CD4-positive, CD25-positive, alpha-beta regulatory T cell (primary cell): ENCODE data around the gene MARCHF9. TPM values are rescaled to one million over a fixed set of nuclear protein-coding genes. Genes with fewer than 3 reads are reported as not detected.

Experiments used
- ATAC-seq, 2 donors: fragments of 150-1000 bp; cut with Tn5 transposase; one replicate each; pipeline ENCODE4 v1.10.0; 2021; ENCODE audit warnings: low read depth in 2 of 2, moderate number of reproducible peaks in 2 of 2, moderate library complexity in 1 of 2
- DNase-seq, 3 donors: peaks; one replicate each; pipeline versions ENCODE4 v3.0.0 to v3.0.0-alpha.2; 2012 to 2022; ENCODE audit warnings: mixed read lengths in 1 of 3
- H3K27ac ChIP-seq: one replicate; pipeline ENCODE4 v1.7.0; 2013; ENCODE audit warnings: mild to moderate bottlenecking, low read length; ENCODE audit not compliant: insufficient read depth, poor library complexity, severe bottlenecking
- H3K27me3 ChIP-seq: one replicate; pipeline ENCODE4 v1.7.0; 2013; ENCODE audit warnings: low read length; ENCODE audit not compliant: control insufficient read depth, insufficient read depth
- H3K36me3 ChIP-seq: one replicate; pipeline ENCODE4 v1.7.0; 2013; ENCODE audit warnings: mild to moderate bottlenecking, low read length, moderate library complexity; ENCODE audit not compliant: control insufficient read depth, insufficient read depth
- H3K4me1 ChIP-seq: 2 replicates; pipeline ENCODE4 v1.7.0; 2013; ENCODE audit warnings: mild to moderate bottlenecking, low read length; ENCODE audit not compliant: insufficient read depth, control insufficient read depth, poor library complexity, severe bottlenecking
- H3K4me3 ChIP-seq: one replicate; pipeline ENCODE4 v1.7.0; 2013; ENCODE audit warnings: low read depth, mild to moderate bottlenecking, low read length, moderate library complexity
- H3K9me3 ChIP-seq, 2 experiments: 1 replicate in 1 of 2; 2 replicates in 1 of 2; pipeline ENCODE4 v1.7.0; 2013; ENCODE audit warnings: low read length in 2 of 2, mild to moderate bottlenecking in 1 of 2, moderate library complexity in 1 of 2; ENCODE audit not compliant: control insufficient read depth in 2 of 2
- H3K27ac Mint-ChIP-seq, 3 donors: one replicate each; pipeline ENCODE4 v1.8.0; 2020 to 2022; ENCODE audit warnings: mild to moderate bottlenecking in 3 of 3, mixed read lengths in 3 of 3, moderate library complexity in 2 of 3
- H3K27me3 Mint-ChIP-seq: one replicate; pipeline ENCODE4 v1.8.0; 2022; ENCODE audit warnings: mild to moderate bottlenecking, mixed read lengths
- H3K36me3 Mint-ChIP-seq: one replicate; pipeline ENCODE4 v1.8.0; 2020; ENCODE audit warnings: mixed read lengths
- H3K4me1 Mint-ChIP-seq, 4 donors: one replicate each; pipeline ENCODE4 v1.8.0; 2020 to 2022; ENCODE audit warnings: mixed read lengths in 4 of 4, mild to moderate bottlenecking in 1 of 4
- H3K4me3 Mint-ChIP-seq, 4 donors: one replicate each; pipeline ENCODE4 v1.8.0; 2020 to 2022; ENCODE audit warnings: mild to moderate bottlenecking in 4 of 4, mixed read lengths in 4 of 4, moderate library complexity in 3 of 4
- H3K9me3 Mint-ChIP-seq, 7 donors: one replicate each; pipeline ENCODE4 v1.8.0; 2020 to 2022; ENCODE audit warnings: mixed read lengths in 7 of 7, mild to moderate bottlenecking in 3 of 7, moderate library complexity in 2 of 7
- polyA plus RNA-seq, 4 donors: library from polyadenylated mRNA; unstranded; fragments of 300-500 nt; fragmentation: Illumina TruSeq; gene quantifications; one replicate each; pipeline ENCODE4 v1.2.3, GENCODE V29; 2021
- total RNA-seq: library from RNA; stranded (reverse); gene quantifications from one replicate; pipeline ENCODE4 v1.2.3, GENCODE V29; 2022

Gene MARCHF9
- total and polyA plus RNA-seq, 5 donors from 2014 or later = 2.2 to 35.4 (median 4.1) TPM

DNA sequence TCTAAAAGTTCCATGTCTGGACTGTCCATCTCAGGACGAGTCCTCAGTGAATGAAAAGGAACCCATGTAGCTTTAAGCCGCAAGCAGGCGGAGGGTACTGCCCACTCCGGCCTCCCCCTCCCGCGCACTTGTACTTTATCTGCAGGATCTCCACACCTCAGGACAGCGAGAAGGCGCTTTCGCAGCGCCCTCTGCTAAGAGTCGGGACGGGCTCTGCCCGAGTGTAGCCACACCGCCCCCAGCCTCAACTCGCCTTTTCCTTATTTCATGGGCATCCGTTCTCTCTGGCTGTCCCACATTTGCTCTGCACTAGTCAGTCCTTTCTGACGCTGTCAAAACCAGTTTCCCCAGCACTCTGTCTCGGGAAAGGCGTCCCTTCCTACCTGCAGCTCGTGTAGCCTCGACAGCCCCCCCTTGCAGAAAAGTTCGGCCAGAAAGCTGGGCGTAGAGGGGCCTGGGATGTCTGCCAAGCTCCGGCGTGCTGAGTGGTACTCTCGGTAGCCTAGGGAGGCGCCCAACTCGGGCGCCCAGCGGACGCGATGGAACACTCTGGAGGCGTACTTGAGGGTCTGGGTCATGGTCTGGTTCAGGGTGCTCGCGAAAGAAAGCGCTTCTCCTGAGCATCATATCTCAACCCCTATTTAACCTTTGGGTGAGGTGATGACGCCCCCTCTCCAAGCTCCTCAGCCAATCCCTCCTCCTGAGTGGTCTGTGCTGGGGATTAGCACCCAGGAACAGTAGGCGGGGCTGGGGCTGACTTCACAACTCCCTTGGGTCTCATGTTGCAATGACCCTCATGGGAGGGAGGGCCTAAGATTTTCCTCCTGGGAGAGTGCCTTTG, 11.8 kb downstream of the MARCHF9 start, which contains the start of gene CYP27B1:
Gene CYP27B1, minus strand, starts transcription at position 615 of the 841 bp plus-strand sequence. Its CDS starts 37 bp downstream, at position 578.
- Histone ChIP-seq H3K27ac (no peak within 1 kb of the TSS), H3K9me3 (no peaks in the 10 kb centered on the region), H3K36me3 (no peaks in the 10 kb centered on the region), H3K4me3 (peak within 1 kb of the TSS; percentile 62), H3K4me1 (peaks cover 32% of the 10 kb centered on the region), H3K27me3 (peaks cover 22% of the 10 kb centered on the region)
- DNase-seq (no peak), ATAC-seq (no peak)
- Mint-ChIP-seq H3K9me3 (no peaks in the 10 kb centered on the region), H3K27ac (no peak within 1 kb of the TSS), H3K4me3 (peak within 1 kb of the TSS; percentile 28 to 95 (median 84)), H3K4me1 (peaks cover 5 to 39% (median 19%) of the 10 kb centered on the region in 4 donors), H3K36me3 (peaks cover 13% of the 10 kb centered on the region), H3K27me3 (peaks cover 30% of the 10 kb centered on the region)

- Mint-ChIP-seq H3K36me3 (peaks cover 13% of the 10 kb centered on the region), H3K27ac (no peak overlapping the region), H3K27me3 (peaks cover 34% of the 10 kb centered on the region), H3K4me3 (peak overlapping the region in 1 of 4 donors; percentile 85), H3K9me3 (no peaks in the 10 kb centered on the region), H3K4me1 (peaks cover 5 to 43% (median 23%) of the 10 kb centered on the region in 4 donors)
- Histone ChIP-seq H3K4me1 (peaks cover 36% of the 10 kb centered on the region), H3K27ac (no peak overlapping the region), H3K27me3 (peaks cover 22% of the 10 kb centered on the region), H3K4me3 (no peak overlapping the region), H3K36me3 (no peaks in the 10 kb centered on the region), H3K9me3 (no peaks in the 10 kb centered on the region)
- ATAC-seq (no peak), DNase-seq (no peak)
Measured at GRCh38 chr12:57767305-57767698, 12.4 kb downstream of the MARCHF9 start.

- Mint-ChIP-seq H3K27me3 (peaks cover 34% of the 10 kb centered on the region), H3K4me1 (peaks cover 5 to 45% (median 23%) of the 10 kb centered on the region in 4 donors), H3K36me3 (peaks cover 13% of the 10 kb centered on the region), H3K9me3 (no peaks in the 10 kb centered on the region), H3K4me3 (peak overlapping the region in 2 of 4 donors; percentile 43 to 95), H3K27ac (no peak overlapping the region)
- DNase-seq = no peak
- no peak overlapping the region for H3K4me3 ChIP-seq
- H3K27me3 ChIP-seq = peaks cover 22% of the 10 kb centered on the region
- no peaks in the 10 kb centered on the region for H3K9me3 ChIP-seq
- no peak overlapping the region for H3K27ac ChIP-seq
- H3K4me1 ChIP-seq = peaks cover 42% of the 10 kb centered on the region
- no peak for ATAC-seq
- no peaks in the 10 kb centered on the region for H3K36me3 ChIP-seq
Measured at GRCh38 chr12:57767876-57768275, 13.0 kb downstream of the MARCHF9 start.

GRCh38 chr12:57769594-57769993, 14.7 kb downstream of the MARCHF9 start:
- Mint-ChIP-seq H3K4me1 (peaks cover 5 to 38% (median 15%) of the 10 kb centered on the region in 4 donors), H3K27me3 (peaks cover 23% of the 10 kb centered on the region), H3K9me3 (no peaks in the 10 kb centered on the region), H3K36me3 (peaks cover 13% of the 10 kb centered on the region), H3K27ac (no peak overlapping the region), H3K4me3 (peak overlapping the region; percentile 15 to 95 (median 64))
- no peak overlapping the region for H3K27ac ChIP-seq
- H3K9me3 ChIP-seq = no peaks in the 10 kb centered on the region
- no peak overlapping the region for H3K4me3 ChIP-seq
- no peak for DNase-seq
- peaks cover 12% of the 10 kb centered on the region for H3K27me3 ChIP-seq
- H3K4me1 ChIP-seq = peaks cover 42% of the 10 kb centered on the region
- no peaks in the 10 kb centered on the region for H3K36me3 ChIP-seq
- ATAC-seq = no peak

DNA sequence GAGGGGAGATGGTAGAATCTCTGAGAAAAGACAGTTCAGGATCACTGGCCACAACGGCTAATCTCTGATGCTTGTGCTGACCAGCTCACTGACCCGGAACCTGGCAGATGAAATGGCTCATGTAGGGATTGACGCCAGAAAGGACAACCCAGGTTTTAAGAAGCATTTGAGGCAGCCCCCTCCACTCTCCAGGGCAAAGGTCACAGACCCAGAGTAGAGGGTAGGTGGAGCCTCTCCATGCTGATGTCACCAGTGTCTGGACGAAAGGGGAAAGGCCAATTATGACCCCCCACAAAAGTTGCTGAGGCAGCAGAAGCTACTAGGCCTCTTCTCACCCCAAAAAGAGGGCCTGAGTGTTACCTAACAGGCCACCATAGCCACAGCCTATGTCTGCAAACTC, 15.8 kb downstream of the MARCHF9 start:
- DNase-seq = no peak
- H3K9me3 ChIP-seq = no peaks in the 10 kb centered on the region
- Mint-ChIP-seq H3K36me3 (peaks cover 13% of the 10 kb centered on the region), H3K4me1 (peaks cover 5 to 27% (median 13%) of the 10 kb centered on the region in 4 donors), H3K4me3 (peak overlapping the region; percentile 33 to 95 (median 70)), H3K9me3 (no peaks in the 10 kb centered on the region), H3K27me3 (peaks cover 16% of the 10 kb centered on the region), H3K27ac (peak overlapping the region in 1 of 3 donors; percentile 98)
- no peak overlapping the region for H3K4me3 ChIP-seq
- ATAC-seq = no peak
- H3K4me1 ChIP-seq = peaks cover 30% of the 10 kb centered on the region
- peaks cover 12% of the 10 kb centered on the region for H3K27me3 ChIP-seq
- H3K27ac ChIP-seq = no peak overlapping the region
- H3K36me3 ChIP-seq = no peaks in the 10 kb centered on the region

- H3K27ac ChIP-seq = peak overlapping the region; percentile 86
Measured at GRCh38 chr12:57771236-57771872, 16.5 kb downstream of the MARCHF9 start.

DNA sequence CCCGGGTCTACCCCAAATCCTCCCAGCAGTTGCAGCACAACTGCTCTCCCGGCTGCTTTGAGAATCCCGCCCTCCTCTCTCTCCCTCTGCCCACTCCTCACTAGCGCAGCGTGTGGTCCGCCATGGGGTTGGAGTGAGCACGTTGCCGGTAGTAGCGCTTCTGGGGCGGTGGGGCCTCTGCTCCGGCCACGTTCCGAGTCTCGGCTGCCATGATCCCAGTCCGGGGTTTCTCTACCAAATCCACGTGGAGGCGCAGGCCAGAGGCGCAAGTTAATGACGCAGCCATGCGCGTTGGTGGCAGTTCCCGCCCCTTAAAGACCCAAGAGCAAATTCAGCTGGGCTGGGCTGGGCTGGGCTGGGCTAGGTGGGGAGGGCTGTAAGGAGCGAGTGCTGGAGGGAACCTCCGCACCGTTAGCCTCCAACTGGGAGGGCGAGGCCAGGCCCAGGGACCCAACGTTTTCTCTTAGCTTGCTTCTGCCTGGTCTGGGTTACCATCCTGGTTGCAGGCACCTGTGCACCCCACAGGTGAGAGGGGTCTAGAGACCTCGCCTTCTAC, 17.0 kb downstream of the MARCHF9 start, which contains the start of gene METTL1:
Gene METTL1, minus strand, starts transcription at position 233 of the 556 bp plus-strand sequence. Its CDS starts 22 bp downstream, at position 211.
- peak within 1 kb of the TSS; percentile 86 for H3K27ac ChIP-seq
- peak; percentile 88 to 93 for ATAC-seq
- peak within 1 kb of the TSS; percentile 83 for H3K4me3 ChIP-seq
- H3K4me3 Mint-ChIP-seq = peak within 1 kb of the TSS; percentile 93 to 97 (median 94)
- H3K27me3 Mint-ChIP-seq = peaks cover 7% of the 10 kb centered on the region
- H3K9me3 Mint-ChIP-seq = no peaks in the 10 kb centered on the region
- peak within 1 kb of the TSS; percentile 92 to 99 (median 98) for H3K27ac Mint-ChIP-seq
- peaks cover 13% of the 10 kb centered on the region for H3K36me3 Mint-ChIP-seq
- H3K27me3 ChIP-seq = peaks cover 2% of the 10 kb centered on the region
- peak; percentile 84 to 96 (median 86) for DNase-seq
- H3K4me1 Mint-ChIP-seq = peaks cover 0 to 20% (median 8%) of the 10 kb centered on the region in 4 donors
- no peaks in the 10 kb centered on the region for H3K9me3 ChIP-seq
- peaks cover 19% of the 10 kb centered on the region for H3K4me1 ChIP-seq
- H3K36me3 ChIP-seq = no peaks in the 10 kb centered on the region

More at GRCh38 chr12:57771236-57771872, 16.5 kb downstream of the MARCHF9 start:
- H3K36me3 ChIP-seq = no peaks in the 10 kb centered on the region
- Mint-ChIP-seq H3K9me3 (no peaks in the 10 kb centered on the region), H3K4me3 (peak overlapping the region; percentile 93 to 97 (median 94)), H3K27me3 (peaks cover 12% of the 10 kb centered on the region), H3K36me3 (peaks cover 13% of the 10 kb centered on the region), H3K27ac (peak overlapping the region; percentile 92 to 99 (median 98)), H3K4me1 (peaks cover 3 to 26% (median 11%) of the 10 kb centered on the region in 4 donors)
- DNase-seq (peak in 2 of 3 donors; percentile 75 to 89), ATAC-seq (peak in 1 of 2 donors; percentile 37)
- H3K4me3 ChIP-seq = peak overlapping the region; percentile 76
- H3K27me3 ChIP-seq = peaks cover 8% of the 10 kb centered on the region
- peaks cover 24% of the 10 kb centered on the region for H3K4me1 ChIP-seq
- no peaks in the 10 kb centered on the region for H3K9me3 ChIP-seq
